Testis (tissue), 2 donors: ENCODE results near the gene CAMKV.

Experiments used
- POLR2A ChIP-seq: fragments of 450-650 bp; IDR thresholded peaks from one replicate; pipeline ENCODE4 v1.6.1; 2017; ENCODE audit warnings: antibody characterized with exemption, mild to moderate bottlenecking, moderate library complexity
- TF ChIP-seq, protein P1 (sequence below), 3 experiments: fragments of 450-650 bp in 2 of 3; fragments of 200-600 bp in 1 of 3; sonication (generic) in 1 of 3; IDR thresholded peaks; one replicate each; pipeline ENCODE4 v1.5.1; 2016 to 2019; ENCODE audit warnings: antibody characterized with exemption in 3 of 3, mild to moderate bottlenecking in 2 of 3, moderate library complexity in 1 of 3

- TF ChIP-seq POLR2A = no peak
- TF ChIP-seq, protein P1, sequence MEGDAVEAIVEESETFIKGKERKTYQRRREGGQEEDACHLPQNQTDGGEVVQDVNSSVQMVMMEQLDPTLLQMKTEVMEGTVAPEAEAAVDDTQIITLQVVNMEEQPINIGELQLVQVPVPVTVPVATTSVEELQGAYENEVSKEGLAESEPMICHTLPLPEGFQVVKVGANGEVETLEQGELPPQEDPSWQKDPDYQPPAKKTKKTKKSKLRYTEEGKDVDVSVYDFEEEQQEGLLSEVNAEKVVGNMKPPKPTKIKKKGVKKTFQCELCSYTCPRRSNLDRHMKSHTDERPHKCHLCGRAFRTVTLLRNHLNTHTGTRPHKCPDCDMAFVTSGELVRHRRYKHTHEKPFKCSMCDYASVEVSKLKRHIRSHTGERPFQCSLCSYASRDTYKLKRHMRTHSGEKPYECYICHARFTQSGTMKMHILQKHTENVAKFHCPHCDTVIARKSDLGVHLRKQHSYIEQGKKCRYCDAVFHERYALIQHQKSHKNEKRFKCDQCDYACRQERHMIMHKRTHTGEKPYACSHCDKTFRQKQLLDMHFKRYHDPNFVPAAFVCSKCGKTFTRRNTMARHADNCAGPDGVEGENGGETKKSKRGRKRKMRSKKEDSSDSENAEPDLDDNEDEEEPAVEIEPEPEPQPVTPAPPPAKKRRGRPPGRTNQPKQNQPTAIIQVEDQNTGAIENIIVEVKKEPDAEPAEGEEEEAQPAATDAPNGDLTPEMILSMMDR (IDR thresholded peaks at IDR 0.05) = no peak
Measured at GRCh38 chr3:49868862-49869466, 742 bp downstream of the CAMKV start.
